Gastroesophageal sphincter (tissue), 4 donors: Measurements from ENCODE around the gene MPZL3. TPM values are rescaled to one million over a fixed set of nuclear protein-coding genes. Genes with fewer than 3 reads are reported as not detected.

Experiments used
- ATAC-seq: fragments of 150-250 bp; one replicate; pipeline ENCODE4 v1.9.1; 2016; ENCODE audit warnings: mild to moderate bottlenecking, moderate library complexity
- H3K27ac ChIP-seq, 4 donors: fragments of 200-600 bp; sonication (generic) in 3 of 4; 1 replicate in 3 of 4; 2 replicates in 1 of 4; pipeline ENCODE4 v1.5.1; 2016 to 2019
- H3K27me3 ChIP-seq: fragments of 200-600 bp; sonication (generic); one replicate; pipeline ENCODE4 v1.5.1; 2019
- H3K36me3 ChIP-seq, 2 donors: fragments of 200-600 bp; sonication (generic); one replicate each; pipeline ENCODE4 v1.5.1; 2019; ENCODE audit warnings: control low read depth in 1 of 2
- H3K4me1 ChIP-seq, 3 donors: fragments of 200-600 bp; sonication (generic); 1 replicate in 2 of 3; 2 replicates in 1 of 3; pipeline ENCODE4 v1.5.1; 2016 to 2019; ENCODE audit warnings: control low read depth in 2 of 3
- H3K4me3 ChIP-seq, 2 donors: fragments of 200-600 bp; sonication (generic); one replicate each; pipeline ENCODE4 v1.5.1; 2019; ENCODE audit warnings: mild to moderate bottlenecking in 1 of 2, moderate library complexity in 1 of 2
- H3K9me3 ChIP-seq, 3 donors: fragments of 200-600 bp; sonication (generic); one replicate each; pipeline ENCODE4 v1.5.1; 2017 to 2019; ENCODE audit warnings: control low read depth in 2 of 3
- EP300 ChIP-seq: sonication (generic); formaldehyde crosslinking; IDR thresholded peaks from one replicate; pipeline ENCODE4 v1.6.1; 2017; ENCODE audit warnings: antibody characterized with exemption, mild to moderate bottlenecking
- POLR2A ChIP-seq, 2 donors: fragments of 450-650 bp; IDR thresholded peaks; one replicate each; pipeline ENCODE4 v1.6.1; 2017; ENCODE audit warnings: antibody characterized with exemption in 2 of 2, mild to moderate bottlenecking in 2 of 2, moderate library complexity in 1 of 2
- POLR2AphosphoS5 ChIP-seq: sonication (generic); formaldehyde crosslinking; IDR thresholded peaks from one replicate; pipeline ENCODE4 v1.6.1; 2017; ENCODE audit warnings: antibody characterized with exemption
- WGBS, 2 donors: methylation state at CpG; one replicate each; pipeline ENCODE4 v1.1.5; 2018; ENCODE audit warnings: low coverage in 1 of 2; 5-methylcytosine and 5-hydroxymethylcytosine counted together
- total RNA-seq, 4 donors: library from RNA; depleted of rRNA; stranded (reverse); fragments of >200 nt; gene quantifications; one replicate each; pipeline ENCODE4 v1.1.0, GENCODE V29; 2016
- TF ChIP-seq, protein P1 (sequence below), 4 experiments: fragments of 200-600 bp in 2 of 4; fragments of 450-650 bp in 2 of 4; sonication (generic) in 1 of 4; IDR thresholded peaks; one replicate each; pipeline ENCODE4 v1.5.1; 2017 to 2019; ENCODE audit warnings: antibody characterized with exemption in 4 of 4, mild to moderate bottlenecking in 2 of 4, moderate library complexity in 2 of 4

MPZL3 gene
- total RNA-seq, 4 donors from 2014 or later: 0.54 to 3.8 (median 0.65) TPM

DNA sequence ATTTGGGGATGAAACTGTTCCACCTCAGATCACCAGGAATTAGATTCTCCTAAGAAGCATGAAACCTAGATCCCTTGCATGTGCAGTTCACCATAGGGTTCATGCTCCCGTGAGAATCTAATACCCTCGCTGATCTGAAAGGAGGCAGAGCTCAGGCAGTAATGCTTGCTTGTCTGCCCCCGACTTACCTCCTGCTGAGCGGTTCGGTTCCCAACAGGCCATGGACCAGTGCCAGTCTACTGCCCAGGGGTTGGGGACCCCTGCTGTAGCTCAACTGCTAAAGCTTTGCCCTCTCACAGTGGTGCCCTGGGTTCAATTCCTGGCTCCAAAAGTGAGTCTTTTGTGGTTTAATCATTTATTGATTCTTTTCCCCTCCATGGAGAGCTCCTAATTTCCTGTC is 30.7 kb downstream of the MPZL3 start:
- no peaks in the 10 kb centered on the region for H3K9me3 ChIP-seq
- H3K4me3 ChIP-seq: no peak overlapping the region
- H3K4me1 ChIP-seq: no peaks in the 10 kb centered on the region
- TF ChIP-seq POLR2AphosphoS5: no peak
- TF ChIP-seq, protein P1, sequence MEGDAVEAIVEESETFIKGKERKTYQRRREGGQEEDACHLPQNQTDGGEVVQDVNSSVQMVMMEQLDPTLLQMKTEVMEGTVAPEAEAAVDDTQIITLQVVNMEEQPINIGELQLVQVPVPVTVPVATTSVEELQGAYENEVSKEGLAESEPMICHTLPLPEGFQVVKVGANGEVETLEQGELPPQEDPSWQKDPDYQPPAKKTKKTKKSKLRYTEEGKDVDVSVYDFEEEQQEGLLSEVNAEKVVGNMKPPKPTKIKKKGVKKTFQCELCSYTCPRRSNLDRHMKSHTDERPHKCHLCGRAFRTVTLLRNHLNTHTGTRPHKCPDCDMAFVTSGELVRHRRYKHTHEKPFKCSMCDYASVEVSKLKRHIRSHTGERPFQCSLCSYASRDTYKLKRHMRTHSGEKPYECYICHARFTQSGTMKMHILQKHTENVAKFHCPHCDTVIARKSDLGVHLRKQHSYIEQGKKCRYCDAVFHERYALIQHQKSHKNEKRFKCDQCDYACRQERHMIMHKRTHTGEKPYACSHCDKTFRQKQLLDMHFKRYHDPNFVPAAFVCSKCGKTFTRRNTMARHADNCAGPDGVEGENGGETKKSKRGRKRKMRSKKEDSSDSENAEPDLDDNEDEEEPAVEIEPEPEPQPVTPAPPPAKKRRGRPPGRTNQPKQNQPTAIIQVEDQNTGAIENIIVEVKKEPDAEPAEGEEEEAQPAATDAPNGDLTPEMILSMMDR (IDR thresholded peaks at IDR 0.05): no peak
- TF ChIP-seq POLR2A (IDR thresholded peaks at IDR 0.05): no peak
- TF ChIP-seq EP300: no peak
- H3K27me3 ChIP-seq: peaks cover 52% of the 10 kb centered on the region
- ATAC-seq: no peak
- H3K36me3 ChIP-seq: no peaks in the 10 kb centered on the region
- WGBS, 2 donors: 80% methylated on average over 1 of the region's 5 CpGs; no CpG with 5 or more reads in 1 of the 2 donors
- H3K27ac ChIP-seq: no peak overlapping the region

DNA sequence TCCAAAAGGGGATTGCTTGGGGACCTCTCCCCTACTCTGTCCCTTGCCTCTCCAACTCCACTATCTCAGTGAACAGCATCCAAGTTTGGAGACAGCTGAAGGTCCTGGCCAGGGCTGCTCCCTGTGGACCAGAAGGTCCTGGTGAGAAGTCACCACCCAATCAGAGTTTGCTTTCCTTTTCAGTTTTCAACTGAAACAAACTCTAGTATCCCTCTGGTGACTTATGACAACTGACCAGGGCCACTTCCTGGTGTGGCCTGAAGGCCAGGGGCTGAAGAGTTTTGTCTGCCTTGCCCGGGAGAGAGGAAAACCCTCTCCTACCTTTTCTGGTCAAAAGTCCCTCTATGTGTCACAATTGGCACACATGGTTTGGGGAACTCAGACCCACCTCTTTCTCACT is 32.4 kb downstream of the MPZL3 start:
- no peak for ATAC-seq
- TF ChIP-seq EP300 (no peak), POLR2A (IDR thresholded peaks at IDR 0.05) (no peak), POLR2AphosphoS5 (no peak)
- TF ChIP-seq, protein P1 (IDR thresholded peaks at IDR 0.05): no peak
- Histone ChIP-seq H3K36me3 (no peaks in the 10 kb centered on the region), H3K9me3 (no peaks in the 10 kb centered on the region), H3K27ac (no peak overlapping the region), H3K4me3 (no peak overlapping the region), H3K27me3 (peaks cover 68% of the 10 kb centered on the region), H3K4me1 (no peaks in the 10 kb centered on the region)
- 80% methylated on average over 1 of the region's 1 CpG; no CpG with 5 or more reads in 1 of the 2 donors for WGBS, 2 donors

DNA sequence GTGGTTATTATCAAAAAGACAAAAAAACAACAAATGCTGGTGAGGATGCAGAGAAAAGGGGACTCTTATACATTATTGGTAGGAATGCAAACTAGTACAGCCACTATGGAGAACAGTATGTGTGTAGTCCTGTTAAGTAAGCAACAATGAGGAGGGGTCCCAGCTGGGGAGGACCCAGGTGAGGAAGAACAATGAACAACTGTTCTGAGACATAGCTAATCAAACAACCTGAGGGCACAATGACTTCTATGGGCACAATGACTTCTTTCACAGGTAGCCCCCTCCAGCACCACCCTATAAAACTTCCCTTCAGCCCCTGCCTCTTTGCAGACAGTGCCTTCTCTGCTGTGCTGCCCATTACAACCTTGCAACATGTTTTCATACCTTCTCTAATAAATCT is 32.9 kb downstream of the MPZL3 start:
- H3K36me3 ChIP-seq: no peaks in the 10 kb centered on the region
- H3K9me3 ChIP-seq: no peaks in the 10 kb centered on the region
- ATAC-seq: no peak
- no peak overlapping the region for H3K27ac ChIP-seq
- no peak overlapping the region for H3K4me3 ChIP-seq
- TF ChIP-seq POLR2AphosphoS5: no peak
- TF ChIP-seq POLR2A (IDR thresholded peaks at IDR 0.05): no peak
- no peak for TF ChIP-seq EP300
- TF ChIP-seq, protein P1 (IDR thresholded peaks at IDR 0.05): no peak
- H3K27me3 ChIP-seq: peaks cover 72% of the 10 kb centered on the region
- no peaks in the 10 kb centered on the region for H3K4me1 ChIP-seq

DNA sequence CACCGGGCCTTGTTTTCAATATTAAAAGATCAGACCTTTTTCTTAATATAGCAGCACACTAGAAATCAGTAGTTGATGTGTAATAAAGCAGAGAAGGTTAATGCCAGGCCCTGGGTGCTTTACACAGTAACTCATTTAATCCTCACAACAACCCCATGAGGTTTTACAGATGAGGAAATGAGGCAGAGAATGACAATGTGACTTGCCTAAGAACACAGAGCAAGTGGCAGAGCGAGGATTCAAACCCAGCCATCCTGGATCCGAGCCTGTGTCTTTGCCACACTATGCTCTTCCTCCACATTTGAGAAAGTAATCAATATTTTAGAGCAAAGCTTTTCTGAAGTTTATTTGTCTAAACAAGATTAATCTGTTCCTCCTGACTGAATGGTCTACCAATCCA is 34.6 kb downstream of the MPZL3 start:
- Histone ChIP-seq H3K36me3 (no peaks in the 10 kb centered on the region), H3K9me3 (no peaks in the 10 kb centered on the region), H3K4me1 (no peaks in the 10 kb centered on the region), H3K27ac (no peak overlapping the region), H3K27me3 (peaks cover 84% of the 10 kb centered on the region), H3K4me3 (no peak overlapping the region)
- TF ChIP-seq POLR2A (IDR thresholded peaks at IDR 0.05): no peak
- TF ChIP-seq, protein P1 (IDR thresholded peaks at IDR 0.05): no peak
- no peak for TF ChIP-seq POLR2AphosphoS5
- no peak for TF ChIP-seq EP300
- 93 to 94% methylated on average over 3 of the region's 3 CpGs for whole genome bisulfite sequencing, 2 donors
- no peak for ATAC-seq

DNA sequence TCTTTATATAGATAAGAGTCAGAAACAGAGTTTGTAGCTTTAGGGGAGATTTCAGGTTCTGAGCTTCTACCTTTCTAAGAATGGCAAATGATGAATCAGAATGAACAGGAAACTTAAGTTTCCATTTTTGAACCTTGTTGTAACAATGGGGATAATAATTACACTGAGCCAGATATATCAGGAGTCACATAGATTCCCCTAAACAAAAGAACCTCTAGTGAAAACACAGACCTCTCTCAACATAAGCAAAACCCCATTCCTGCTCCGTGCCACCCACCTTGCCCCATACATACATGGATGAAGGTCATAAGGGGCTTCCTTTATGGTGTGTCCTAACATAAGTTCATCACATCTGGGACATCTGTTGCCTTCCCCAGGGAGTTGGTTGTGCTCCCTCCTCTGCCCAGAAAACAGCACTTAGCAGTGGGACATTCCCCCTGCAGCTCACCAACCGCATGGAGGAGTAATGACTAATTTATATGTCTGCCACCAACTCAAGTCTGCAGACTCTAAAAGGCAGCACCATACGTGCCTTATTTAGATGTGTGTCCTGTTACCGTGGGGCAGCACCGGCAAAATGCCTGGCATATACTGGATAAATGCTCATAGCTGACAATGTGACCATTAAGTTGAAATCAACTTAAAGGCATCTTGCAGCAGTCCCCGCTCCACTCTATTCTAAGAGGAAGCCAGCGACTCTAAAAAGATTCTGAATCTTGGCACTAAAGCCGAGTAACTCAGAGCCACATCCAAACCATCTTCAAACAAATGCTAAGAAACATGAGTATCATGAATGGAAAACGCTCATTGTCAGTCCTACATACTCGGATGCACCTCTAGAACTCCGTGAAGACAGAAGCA is 35.3 kb downstream of the MPZL3 start:
- no peak overlapping the region for H3K4me3 ChIP-seq
- WGBS, 2 donors: 75 to 79% methylated on average over 6 to 11 of the region's 11 CpGs
- no peak for TF ChIP-seq POLR2AphosphoS5
- TF ChIP-seq, protein P1 (IDR thresholded peaks at IDR 0.05): no peak
- TF ChIP-seq POLR2A (IDR thresholded peaks at IDR 0.05): no peak
- TF ChIP-seq EP300: no peak
- H3K4me1 ChIP-seq: no peaks in the 10 kb centered on the region
- H3K36me3 ChIP-seq: no peaks in the 10 kb centered on the region
- no peak for ATAC-seq
- no peak overlapping the region for H3K27ac ChIP-seq
- H3K9me3 ChIP-seq: no peaks in the 10 kb centered on the region
- H3K27me3 ChIP-seq: peaks cover 78% of the 10 kb centered on the region
